GM18507 (cell line): ENCODE measurements around the gene TBL1XR1.
A peak's percentile ranks its signal among the peaks of the same experiment; 100 is the strongest.

Source experiments
- DNase-seq: peaks from one replicate; pipeline ENCODE4 v3.0.0; 2011; ENCODE audit warnings: low read depth; ENCODE audit not compliant: insufficient read length; ENCODE audit errors: extremely low spot score
- FAIRE-seq: peaks from 2 replicates; lab custom pipeline; 2011; peaks lifted over from hg19 to GRCh38; lab: Jason Lieb, UNC

Gene TBL1XR1

GRCh38 chr3:177126015-177126773, 71.1 kb downstream of the TBL1XR1 start:
- FAIRE-seq (no peak), DNase-seq (no peak)

DNA sequence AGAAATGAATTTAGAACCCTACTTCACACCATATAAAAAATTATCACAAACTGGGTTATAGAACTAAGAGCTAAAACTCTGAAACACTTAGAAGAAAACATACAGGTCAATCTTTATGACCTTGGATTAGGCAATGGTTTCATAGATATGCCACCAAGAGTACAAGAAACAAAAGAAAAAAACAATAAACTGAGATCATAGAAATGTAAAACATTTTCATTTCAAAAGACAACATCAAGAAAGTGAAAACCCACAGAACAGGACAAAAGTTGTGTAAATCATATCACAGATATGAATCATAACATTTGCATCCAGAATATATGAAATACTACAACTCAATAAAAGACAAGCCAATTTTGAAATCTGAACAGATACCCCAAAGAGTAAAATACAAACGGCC, 72.4 kb downstream of the TBL1XR1 start:
- FAIRE-seq (no peak), DNase-seq (no peak)

DNA sequence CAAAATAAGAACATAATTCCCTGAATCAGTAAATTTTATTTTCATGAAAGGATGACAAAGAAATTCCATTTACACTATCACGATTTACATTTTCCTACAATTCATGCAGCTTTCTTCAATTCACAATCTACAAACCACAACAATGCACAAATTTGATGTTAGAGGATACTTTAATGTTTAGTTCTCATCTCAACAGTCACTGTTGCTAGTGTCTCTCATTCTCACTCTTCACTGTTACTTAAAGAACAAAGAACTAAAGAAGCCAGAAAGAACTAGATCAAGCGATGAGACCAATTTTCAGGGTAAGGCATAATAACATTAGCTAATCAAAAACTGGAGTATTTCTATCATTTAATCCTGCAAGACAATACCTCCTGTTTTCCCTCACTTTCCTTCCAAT, 73.5 kb downstream of the TBL1XR1 start:
- DNase-seq (no peak), FAIRE-seq (no peak)

- FAIRE-seq (no peak), DNase-seq (no peak)
Measured at GRCh38 chr3:177122183-177122856, 75.0 kb downstream of the TBL1XR1 start.

GRCh38 chr3:177119829-177120228, 77.5 kb downstream of the TBL1XR1 start:
- FAIRE-seq (no peak), DNase-seq (no peak)

DNA sequence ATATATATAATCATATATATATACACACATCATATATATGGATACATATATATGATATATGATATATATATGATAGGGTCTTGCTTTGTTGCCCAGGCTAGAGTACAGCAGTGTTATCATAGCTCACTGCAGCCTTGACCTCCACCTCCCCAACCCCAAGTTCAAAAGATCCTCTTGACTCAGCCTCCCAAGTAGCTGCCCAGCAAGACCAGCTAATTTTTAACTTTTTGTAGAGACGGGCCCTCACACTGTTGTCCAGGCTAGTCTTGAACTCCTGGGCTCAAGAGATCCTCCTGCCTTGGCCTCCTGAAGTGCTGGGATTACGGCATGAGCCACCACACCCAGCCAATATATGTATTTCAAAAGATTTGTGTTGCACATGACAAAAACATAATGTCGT, 83.0 kb downstream of the TBL1XR1 start:
- FAIRE-seq = no peak
- DNase-seq = no peak

GRCh38 chr3:177111541-177111949, 85.7 kb downstream of the TBL1XR1 start:
- peak; percentile 75 for FAIRE-seq
- no peak for DNase-seq

DNA sequence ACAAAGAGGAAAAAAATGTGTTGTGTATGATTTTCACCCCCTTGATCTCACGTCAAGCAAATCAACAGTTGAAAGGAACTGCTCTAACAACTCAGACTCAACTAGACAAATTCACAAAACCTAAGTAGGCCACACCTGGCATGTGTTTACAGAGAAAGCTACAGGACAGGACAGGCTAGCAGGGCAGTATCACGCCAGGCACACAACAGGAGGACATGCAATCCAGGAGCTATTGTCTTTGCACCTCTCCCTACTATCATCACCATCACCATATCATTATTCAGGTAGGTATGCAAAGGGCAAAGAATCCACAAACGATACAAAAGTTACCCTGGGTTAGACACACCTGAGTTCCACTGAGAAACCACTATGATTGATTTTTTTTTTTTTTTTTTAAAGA, 86.4 kb downstream of the TBL1XR1 start:
- DNase-seq = no peak
- peak; percentile 35 for FAIRE-seq

GRCh38 chr3:177110386-177110785, 86.9 kb downstream of the TBL1XR1 start:
- no peak for FAIRE-seq
- no peak for DNase-seq

DNA sequence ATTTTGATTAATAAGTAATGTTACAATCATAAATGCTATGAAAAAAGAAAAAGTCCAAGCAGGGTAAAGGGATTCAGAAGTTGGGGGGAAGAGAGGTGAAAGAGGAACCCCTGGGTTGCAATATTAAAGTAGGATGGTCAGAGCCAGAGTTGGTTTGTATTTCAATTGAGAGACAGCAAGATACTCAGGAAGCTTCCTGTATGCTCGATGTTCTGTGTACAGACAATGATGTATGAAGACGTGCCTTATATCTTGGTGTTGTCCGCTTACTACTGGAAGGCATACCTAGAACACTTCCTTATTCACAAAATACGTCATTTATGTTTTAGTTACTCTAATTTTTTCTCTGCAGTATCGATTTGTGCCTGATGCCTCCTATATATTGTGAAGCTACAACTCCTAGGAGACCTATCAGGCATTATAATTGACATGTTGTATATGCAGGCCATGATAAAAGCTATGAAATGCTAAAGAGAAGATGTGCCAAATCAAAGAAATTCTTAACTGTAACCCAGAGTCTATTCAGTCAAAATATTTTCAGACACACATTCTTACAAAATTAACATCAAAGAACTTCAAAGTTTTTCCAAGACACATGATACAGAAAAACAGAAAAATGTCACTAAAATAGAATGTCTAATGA, 87.5 kb downstream of the TBL1XR1 start:
- no peak for DNase-seq
- FAIRE-seq = peak; percentile 72

GRCh38 chr3:177108648-177109047, 88.6 kb downstream of the TBL1XR1 start:
- DNase-seq (no peak), FAIRE-seq (no peak)

DNA sequence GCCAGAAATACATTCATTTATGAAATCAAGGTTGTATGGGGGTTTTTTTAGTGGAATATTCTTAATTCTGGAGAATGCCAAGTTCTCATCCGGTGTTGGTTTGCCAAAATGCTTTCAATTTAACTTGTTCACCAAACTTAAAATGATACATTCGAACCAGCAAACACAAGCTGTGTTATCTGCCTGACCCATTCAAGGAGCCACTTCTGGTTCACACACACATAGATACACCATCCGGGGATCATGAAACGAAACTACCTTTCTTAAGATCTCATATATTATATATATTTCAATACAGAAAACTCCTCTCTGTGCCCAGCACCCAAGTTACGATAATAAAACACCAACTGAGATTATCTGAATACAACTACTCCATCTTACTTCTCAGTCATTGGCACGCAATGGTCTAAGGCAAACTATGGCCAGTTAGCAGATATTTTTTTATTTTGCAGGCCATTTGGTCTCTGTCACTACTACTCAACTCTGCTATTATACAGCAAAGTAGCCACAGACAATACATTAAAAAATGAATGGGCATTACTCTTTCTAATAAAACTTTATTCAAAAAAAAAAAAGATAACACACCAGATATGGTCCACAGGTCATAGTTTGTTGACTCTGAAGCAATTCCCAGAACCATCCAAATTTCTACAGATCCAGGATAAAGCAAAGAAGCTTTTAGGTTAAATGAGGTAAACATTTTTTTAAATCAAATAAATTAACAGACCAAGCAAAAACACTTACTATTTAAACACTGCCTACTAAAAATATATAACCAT, 89.6 kb downstream of the TBL1XR1 start:
- no peak for DNase-seq
- FAIRE-seq = no peak

- DNase-seq (no peak), FAIRE-seq (no peak)
Measured at GRCh38 chr3:177106594-177106993, 90.7 kb downstream of the TBL1XR1 start.

DNA sequence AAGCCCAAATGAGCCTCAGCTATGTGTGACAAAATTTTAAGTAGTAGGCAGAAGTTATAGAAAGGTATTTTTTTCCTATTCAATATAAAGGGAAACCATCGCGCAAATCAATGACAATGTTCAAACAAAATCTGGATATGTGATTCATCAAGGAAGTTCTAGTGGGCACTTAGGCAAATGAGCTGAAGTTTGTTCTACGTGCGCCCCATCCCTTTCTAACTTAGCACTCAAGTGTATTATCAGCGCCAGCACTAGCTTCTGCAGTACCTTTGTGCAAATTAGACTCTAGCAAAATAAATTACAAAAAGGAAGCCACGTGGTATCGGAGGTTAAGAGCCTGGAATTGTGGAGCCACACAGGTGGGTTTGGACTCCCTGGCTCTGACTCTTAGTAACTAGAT, 91.1 kb downstream of the TBL1XR1 start:
- DNase-seq = no peak
- peak; percentile 69 for FAIRE-seq

DNA sequence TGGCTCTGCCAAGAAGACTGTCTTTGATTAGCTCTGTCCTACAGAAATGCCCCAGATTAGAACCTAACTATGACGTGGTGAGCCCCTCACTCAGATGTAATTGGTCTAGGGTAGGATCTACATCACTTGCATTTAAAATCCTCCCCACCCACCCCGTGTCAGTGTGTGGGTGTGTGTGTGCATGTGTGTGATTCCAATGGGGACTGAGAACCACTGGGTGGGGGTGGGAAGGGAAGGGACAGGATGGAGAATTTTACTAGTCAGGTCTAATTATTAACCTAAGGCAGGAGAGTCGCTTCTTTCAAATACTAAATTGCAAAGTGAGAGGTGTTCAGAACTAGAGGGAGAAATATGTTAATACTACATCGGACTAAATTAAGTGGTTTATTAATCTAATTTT, 91.7 kb downstream of the TBL1XR1 start:
- DNase-seq (no peak), FAIRE-seq (no peak)

GRCh38 chr3:177104299-177104992, 92.8 kb downstream of the TBL1XR1 start:
- no peak for FAIRE-seq
- no peak for DNase-seq

- FAIRE-seq (no peak), DNase-seq (no peak)
Measured at GRCh38 chr3:177102553-177102952, 94.7 kb downstream of the TBL1XR1 start.

GRCh38 chr3:177098551-177098950, 98.7 kb downstream of the TBL1XR1 start:
- DNase-seq (no peak), FAIRE-seq (no peak)

GRCh38 chr3:177096615-177097014, 100.7 kb downstream of the TBL1XR1 start:
- DNase-seq (no peak), FAIRE-seq (no peak)
